Measurements from ENCODE around the gene VAV2.

The VAV2 gene

DNA sequence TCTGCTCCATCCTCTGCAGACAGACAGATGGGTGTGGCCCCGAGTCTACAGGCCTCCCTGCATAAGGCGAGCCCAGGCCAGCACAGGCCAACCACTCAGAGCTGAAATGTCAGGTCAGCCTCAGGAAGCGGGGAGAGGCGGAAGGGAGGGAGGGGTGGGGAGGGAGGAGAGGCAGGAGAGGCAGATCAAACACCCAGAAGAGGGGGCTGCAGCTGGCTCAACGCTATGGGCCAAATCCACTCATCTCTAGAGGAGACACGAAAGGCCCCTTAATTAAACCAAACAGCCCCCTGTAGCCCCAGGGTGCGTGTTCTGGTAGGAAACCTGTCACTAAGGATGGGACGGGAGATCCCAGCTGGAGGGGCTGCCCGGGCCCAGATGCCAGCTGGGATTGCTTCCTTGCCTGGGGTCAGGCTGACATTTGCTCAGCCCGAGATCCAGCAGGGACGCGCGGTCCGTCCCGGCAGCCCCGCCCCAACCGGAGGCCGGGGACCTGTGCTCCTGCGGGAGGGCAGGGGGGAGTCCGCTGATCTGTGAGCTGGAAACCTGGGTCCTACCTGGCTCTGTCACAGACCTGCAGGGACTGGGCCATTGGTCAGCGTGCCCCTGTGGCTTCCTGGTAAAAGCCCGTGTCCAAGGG is 156.7 kb downstream of the VAV2 start:
- H3K27ac ChIP-seq = no peak overlapping the region
- TF ChIP-seq, protein P1, sequence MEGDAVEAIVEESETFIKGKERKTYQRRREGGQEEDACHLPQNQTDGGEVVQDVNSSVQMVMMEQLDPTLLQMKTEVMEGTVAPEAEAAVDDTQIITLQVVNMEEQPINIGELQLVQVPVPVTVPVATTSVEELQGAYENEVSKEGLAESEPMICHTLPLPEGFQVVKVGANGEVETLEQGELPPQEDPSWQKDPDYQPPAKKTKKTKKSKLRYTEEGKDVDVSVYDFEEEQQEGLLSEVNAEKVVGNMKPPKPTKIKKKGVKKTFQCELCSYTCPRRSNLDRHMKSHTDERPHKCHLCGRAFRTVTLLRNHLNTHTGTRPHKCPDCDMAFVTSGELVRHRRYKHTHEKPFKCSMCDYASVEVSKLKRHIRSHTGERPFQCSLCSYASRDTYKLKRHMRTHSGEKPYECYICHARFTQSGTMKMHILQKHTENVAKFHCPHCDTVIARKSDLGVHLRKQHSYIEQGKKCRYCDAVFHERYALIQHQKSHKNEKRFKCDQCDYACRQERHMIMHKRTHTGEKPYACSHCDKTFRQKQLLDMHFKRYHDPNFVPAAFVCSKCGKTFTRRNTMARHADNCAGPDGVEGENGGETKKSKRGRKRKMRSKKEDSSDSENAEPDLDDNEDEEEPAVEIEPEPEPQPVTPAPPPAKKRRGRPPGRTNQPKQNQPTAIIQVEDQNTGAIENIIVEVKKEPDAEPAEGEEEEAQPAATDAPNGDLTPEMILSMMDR (IDR thresholded peaks at IDR 0.05) = no peak
- no peak for TF ChIP-seq ZFX (IDR thresholded peaks at IDR 0.05; ENCODE audit: borderline replicate concordance)

DNA sequence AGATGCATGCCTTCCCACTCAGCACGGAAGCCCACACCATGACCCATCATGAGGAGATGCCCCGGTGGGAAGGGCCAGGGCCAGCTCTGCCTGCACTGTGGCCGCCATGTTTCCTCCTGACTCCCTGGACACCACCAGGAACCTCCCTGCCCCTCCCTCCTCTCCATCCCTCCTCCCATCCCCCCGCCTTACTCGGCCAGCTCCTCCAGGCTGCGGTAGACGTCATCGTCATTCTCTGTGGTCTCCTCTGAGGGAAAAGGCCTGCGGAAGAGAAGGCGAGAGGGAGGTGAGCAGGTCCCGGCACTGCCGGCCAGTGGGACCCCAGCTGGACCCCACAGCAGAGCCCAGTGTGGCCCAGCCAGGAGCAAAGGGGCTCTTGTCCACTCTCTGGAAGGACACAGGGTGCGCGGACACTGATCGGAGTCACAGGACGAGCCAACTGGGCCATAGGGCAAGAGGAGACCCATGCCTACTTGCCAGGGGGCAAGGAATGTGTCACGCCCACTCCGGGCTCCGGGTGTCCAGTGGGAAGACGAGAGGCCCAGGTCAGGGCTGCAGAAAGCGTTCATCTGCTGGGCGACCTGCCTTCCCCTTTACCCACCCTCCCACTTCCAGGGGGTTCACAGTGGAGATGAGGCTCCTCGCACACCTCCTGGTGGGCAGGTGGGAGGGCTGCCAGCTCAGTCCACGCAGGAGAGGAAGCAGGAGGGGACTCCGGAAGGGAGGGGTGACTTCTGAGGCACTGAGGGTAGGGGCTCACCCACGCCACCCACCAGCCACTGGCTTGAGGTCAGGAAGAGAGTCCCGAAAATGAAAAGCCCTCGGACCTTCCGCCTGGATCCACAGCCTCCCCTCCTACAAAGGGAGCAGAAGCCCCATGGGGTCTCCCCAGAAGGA is 157.8 kb downstream of the VAV2 start:
- TF ChIP-seq, protein P1 (IDR thresholded peaks at IDR 0.05) = no peak
- TF ChIP-seq ZFX (IDR thresholded peaks at IDR 0.05; ENCODE audit: borderline replicate concordance) = no peak
- H3K27ac ChIP-seq = no peak overlapping the region

DNA sequence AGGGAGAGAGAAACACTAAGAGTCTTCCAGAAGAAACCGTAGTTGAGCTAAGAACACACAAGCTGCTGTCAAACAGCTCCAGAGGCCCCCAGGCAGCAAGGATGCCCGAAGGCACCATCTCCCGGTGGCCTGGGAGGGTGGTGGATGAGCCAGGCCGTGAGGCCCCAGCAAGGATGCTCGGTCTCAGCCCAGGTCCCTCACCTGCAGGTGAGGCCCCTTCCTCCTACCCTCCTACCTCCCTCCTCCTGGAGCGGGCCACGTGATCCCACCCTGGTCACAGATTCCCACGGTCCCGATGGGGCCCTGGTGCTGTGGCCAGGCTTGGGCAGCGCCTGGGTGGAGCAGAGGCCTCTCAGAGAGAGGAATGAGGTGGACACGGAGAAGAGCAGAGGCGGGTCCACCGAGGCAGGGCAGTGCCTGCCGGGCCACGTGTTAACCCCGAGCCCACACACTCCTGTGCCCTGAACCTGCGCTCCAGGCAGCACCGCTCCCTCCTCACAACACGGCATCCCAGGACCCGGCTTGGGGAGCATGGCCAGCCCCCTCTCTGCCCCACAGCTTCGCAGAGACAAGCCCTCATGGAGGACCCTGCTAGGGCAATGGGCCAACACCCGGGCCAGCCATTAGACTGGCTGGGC is 158.6 kb downstream of the VAV2 start:
- no peak overlapping the region for H3K27ac ChIP-seq
- no peak for TF ChIP-seq ZFX (IDR thresholded peaks at IDR 0.05; ENCODE audit: borderline replicate concordance)
- TF ChIP-seq, protein P1 (IDR thresholded peaks at IDR 0.05) = no peak

DNA sequence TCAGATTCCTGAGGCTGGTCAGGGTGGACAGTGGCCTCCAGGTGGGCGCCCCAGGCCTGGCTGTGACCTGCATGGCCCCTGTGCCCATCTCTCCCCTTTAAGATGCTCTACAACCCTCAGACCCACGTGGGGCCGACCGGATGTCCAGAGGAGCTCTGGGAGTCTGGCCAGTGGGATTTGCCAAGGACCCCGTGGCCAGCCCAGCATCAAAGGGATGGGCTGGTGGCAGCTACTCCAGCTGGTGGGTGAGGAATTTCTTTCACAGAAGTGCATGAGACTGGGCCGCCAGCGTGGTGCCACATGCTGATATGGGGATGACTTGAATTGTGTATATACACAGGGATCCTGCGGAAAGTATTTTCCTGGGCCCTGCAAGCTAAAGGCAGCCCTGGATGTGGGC is 159.2 kb downstream of the VAV2 start:
- TF ChIP-seq, protein P1 (IDR thresholded peaks at IDR 0.05) = no peak
- TF ChIP-seq ZFX (IDR thresholded peaks at IDR 0.05; ENCODE audit: borderline replicate concordance) = no peak
- H3K27ac ChIP-seq = no peak overlapping the region

DNA sequence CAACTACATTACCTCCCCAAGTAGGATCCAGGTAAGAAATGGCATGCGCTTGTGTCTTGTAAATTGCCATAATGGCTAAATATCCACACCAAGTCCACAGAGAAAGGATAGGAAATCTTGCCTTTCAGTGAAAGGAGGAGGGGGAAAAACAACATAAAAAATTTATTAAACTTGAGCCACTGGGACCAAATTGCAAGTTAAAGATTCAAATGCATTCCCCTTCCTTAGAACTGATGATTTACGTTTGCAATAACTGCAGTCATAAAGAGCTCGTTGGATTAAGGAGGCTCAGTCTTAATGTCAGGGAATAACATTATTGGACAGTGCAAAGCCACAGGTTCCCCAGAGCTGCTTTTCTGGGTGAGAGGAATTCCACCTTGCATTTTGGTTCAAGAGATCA is 161.4 kb downstream of the VAV2 start:
- TF ChIP-seq ZFX (IDR thresholded peaks at IDR 0.05; ENCODE audit: borderline replicate concordance) = no peak
- TF ChIP-seq, protein P1 (IDR thresholded peaks at IDR 0.05) = no peak
- no peak overlapping the region for H3K27ac ChIP-seq

DNA sequence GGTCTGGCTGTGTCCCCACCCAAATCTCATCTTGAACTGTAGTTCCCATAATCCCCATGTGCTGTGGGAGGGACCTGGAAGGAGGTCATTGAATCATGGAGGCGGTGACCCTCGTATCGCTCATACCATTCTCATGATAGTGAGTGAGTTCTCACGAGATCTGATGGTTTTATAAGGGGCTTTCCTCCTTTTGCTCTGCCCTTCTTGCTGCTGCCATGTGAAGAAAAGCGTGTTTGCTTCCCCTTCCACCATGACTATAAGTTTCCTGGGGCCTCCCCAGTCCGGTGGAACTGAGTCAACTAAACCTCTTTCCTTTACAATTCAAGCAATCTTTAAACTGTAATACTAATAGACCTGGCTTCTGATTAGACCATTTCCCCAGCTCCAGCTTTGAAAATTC is 161.8 kb downstream of the VAV2 start:
- H3K27ac ChIP-seq = no peak overlapping the region
- no peak for TF ChIP-seq ZFX (IDR thresholded peaks at IDR 0.05; ENCODE audit: borderline replicate concordance)
- TF ChIP-seq, protein P1 (IDR thresholded peaks at IDR 0.05) = no peak
